Left colon (tissue), 2 donors: ENCODE results near the gene ITGA1. TPM values are rescaled to one million over a fixed set of nuclear protein-coding genes. Genes with fewer than 3 reads are reported as not detected.

Experiments
- ATAC-seq: fragments of 200-7000 bp; cut with Tn5 transposase; one replicate; pipeline ENCODE4 v1.9.1; 2020; ENCODE audit warnings: mild to moderate bottlenecking, moderate library complexity
- DNase-seq, 2 donors: peaks; one replicate each; pipeline ENCODE4 v3.0.0-alpha.2; 2020
- intact Hi-C, 2 donors: fragments of 100-400 bp; cut with DNase I in 1 of 2; cut with micrococcal nuclease in 1 of 2; formaldehyde crosslinking; loops; one replicate each; pipeline versions ENCODE4 v1.11.2 to v1.14.0; 2022; cut with DNase I, micrococcal nuclease
- total RNA-seq, 2 donors: library from RNA; stranded (reverse); fragmentation: NEBNext Ultra II Directional; extraction: Animal tissue kit (Norgen Biotek cat#: 25700); gene quantifications; one replicate each; pipeline ENCODE4 v1.2.1, GENCODE V29; 2021
- donor health status: DM: no; HTN: no; CAD: no.
- donor health status: DM: yes; HTN: yes; CAD: no.

Gene ITGA1
- total RNA-seq, 2 donors from 2014 or later = 25.2 to 47.0 TPM

- DNase-seq = no peak
- ATAC-seq = no peak
- intact Hi-C loops = no loop called here
Observed at GRCh38 chr5:52995095-52995494, 207.4 kb downstream of the ITGA1 start.

- DNase-seq = no peak
- no peak for ATAC-seq
- intact Hi-C loops = no loop called here
Observed at GRCh38 chr5:52995914-52996313, 208.2 kb downstream of the ITGA1 start.

GRCh38 chr5:52996979-52997378, 209.3 kb downstream of the ITGA1 start:
- no peak for DNase-seq
- peak; percentile 65 for ATAC-seq
- intact Hi-C loops = no loop called here

GRCh38 chr5:52997424-52997823, 209.7 kb downstream of the ITGA1 start:
- ATAC-seq (peak; percentile 89), DNase-seq (no peak)
- intact Hi-C loops = no loop called here

- intact Hi-C loops = no loop called here
- DNase-seq (no peak), ATAC-seq (no peak)
Observed at GRCh38 chr5:52998552-52999313, 211.0 kb downstream of the ITGA1 start.

GRCh38 chr5:52999344-52999949, 211.7 kb downstream of the ITGA1 start:
- DNase-seq (no peak), ATAC-seq (no peak)
- intact Hi-C loops = no loop called here

GRCh38 chr5:53001541-53001940, 213.8 kb downstream of the ITGA1 start:
- ATAC-seq = no peak
- no peak for DNase-seq
- intact Hi-C loops = no loop called here

GRCh38 chr5:53002491-53002890, 214.8 kb downstream of the ITGA1 start:
- ATAC-seq = no peak
- intact Hi-C loops = no loop called here
- DNase-seq = no peak

- no peak for ATAC-seq
- no peak for DNase-seq
- intact Hi-C loops = no loop called here
Observed at GRCh38 chr5:53003144-53003543, 215.4 kb downstream of the ITGA1 start.

GRCh38 chr5:53006911-53007890, 219.5 kb downstream of the ITGA1 start:
- DNase-seq = no peak
- ATAC-seq = no peak
- intact Hi-C loops = no loop called here

- DNase-seq = no peak
- no peak for ATAC-seq
- intact Hi-C loops = no loop called here
Observed at GRCh38 chr5:53008751-53009150, 221.0 kb downstream of the ITGA1 start.

Other genes starting within 250 kb of the ITGA1 start
- gene PELO, start within 50 bp of the ITGA1 start, total RNA-seq = 10 to 100 TPM; 16.4 to 21.2 TPM
- gene ITGA2, start 201.4 kb downstream of the ITGA1 start, total RNA-seq = 10 to 100 TPM; 17.6 to 19.2 TPM